Stimulated activated CD4-positive, alpha-beta T cell treated with anti-CD3 and anti-CD28 coated beads, Interleukin-4, amount 100 ng/mL, for 48 hours (primary cell): ENCODE results near the gene KRCC1.
"Not testable (repeated sequence)": the region's sequence is repeated elsewhere in the genome, so short reads cannot be mapped to it uniquely, and the experiment has no call there.

Experiments
- DNase-seq, 2 donors: peaks; one replicate each; pipeline ENCODE4 v3.0.0-alpha.2; 2020; ENCODE audit warnings: low read depth in 2 of 2

KRCC1 gene

GRCh38 chr2:88074854-88075292, 19.3 kb upstream of the KRCC1 start:
- no peak for DNase-seq

GRCh38 chr2:88074150-88074549, 18.6 kb upstream of the KRCC1 start:
- no peak for DNase-seq

- DNase-seq = no peak
Measured at GRCh38 chr2:88071365-88071764, 15.8 kb upstream of the KRCC1 start.

- no peak for DNase-seq
Measured at GRCh38 chr2:88070055-88070454, 14.5 kb upstream of the KRCC1 start.

- DNase-seq = no peak
Measured at GRCh38 chr2:88069117-88069516, 13.5 kb upstream of the KRCC1 start.

- no peak for DNase-seq
Measured at GRCh38 chr2:88068044-88068443, 12.5 kb upstream of the KRCC1 start.

GRCh38 chr2:88067598-88067997, 12.0 kb upstream of the KRCC1 start, which contains the start of gene SMYD1:
SMYD1 (plus strand) TSS chr2:88067825; CDS start chr2:88067865, 40 bp downstream.
- no peak for DNase-seq

GRCh38 chr2:88067189-88067588, 11.6 kb upstream of the KRCC1 start:
- DNase-seq = no peak

GRCh38 chr2:88066543-88066942, 11.0 kb upstream of the KRCC1 start:
- DNase-seq = no peak

GRCh38 chr2:88061295-88061694, 5.7 kb upstream of the KRCC1 start:
- DNase-seq = no peak

GRCh38 chr2:88060907-88061275, 5.3 kb upstream of the KRCC1 start:
- DNase-seq = no peak

GRCh38 chr2:88059979-88060906, 4.7 kb upstream of the KRCC1 start:
- no peak for DNase-seq

- DNase-seq = no peak
Measured at GRCh38 chr2:88058191-88058590, 2.6 kb upstream of the KRCC1 start.

- no peak for DNase-seq
Measured at GRCh38 chr2:88057437-88057844, 1.9 kb upstream of the KRCC1 start.

- no peak for DNase-seq
Measured at GRCh38 chr2:88054782-88055370, 707 bp downstream of the KRCC1 start.

- no peak for DNase-seq
Measured at GRCh38 chr2:88053934-88054781, 1.4 kb downstream of the KRCC1 start.

GRCh38 chr2:88053296-88053695, 2.3 kb downstream of the KRCC1 start:
- no peak for DNase-seq

- no peak for DNase-seq
Measured at GRCh38 chr2:88051792-88052191, 3.8 kb downstream of the KRCC1 start.

GRCh38 chr2:88049622-88050021, 6.0 kb downstream of the KRCC1 start:
- no peak for DNase-seq

- DNase-seq = no peak
Measured at GRCh38 chr2:88048541-88048940, 7.0 kb downstream of the KRCC1 start.

- not testable (repeated sequence) for DNase-seq
Measured at GRCh38 chr2:88045561-88045960, 10.0 kb downstream of the KRCC1 start.

- no peak for DNase-seq
Measured at GRCh38 chr2:88042476-88042875, 13.1 kb downstream of the KRCC1 start.
